Peyer's patch (tissue), 4 donors: ENCODE data around the gene C3orf52.

Experiments used
- POLR2A ChIP-seq, 2 donors: fragments of 450-650 bp; IDR thresholded peaks; one replicate each; pipeline ENCODE4 v1.5.1; 2017; ENCODE audit warnings: antibody characterized with exemption in 2 of 2, mild to moderate bottlenecking in 2 of 2, moderate library complexity in 2 of 2
- TF ChIP-seq, protein P1 (sequence below), 6 experiments: fragments of 450-650 bp in 4 of 6; fragments of 200-600 bp in 2 of 6; sonication (generic) in 1 of 6; IDR thresholded peaks; one replicate each; pipeline ENCODE4 v1.5.1; 2017 to 2019; ENCODE audit warnings: antibody characterized with exemption in 6 of 6, mild to moderate bottlenecking in 3 of 6, moderate library complexity in 1 of 6

DNA sequence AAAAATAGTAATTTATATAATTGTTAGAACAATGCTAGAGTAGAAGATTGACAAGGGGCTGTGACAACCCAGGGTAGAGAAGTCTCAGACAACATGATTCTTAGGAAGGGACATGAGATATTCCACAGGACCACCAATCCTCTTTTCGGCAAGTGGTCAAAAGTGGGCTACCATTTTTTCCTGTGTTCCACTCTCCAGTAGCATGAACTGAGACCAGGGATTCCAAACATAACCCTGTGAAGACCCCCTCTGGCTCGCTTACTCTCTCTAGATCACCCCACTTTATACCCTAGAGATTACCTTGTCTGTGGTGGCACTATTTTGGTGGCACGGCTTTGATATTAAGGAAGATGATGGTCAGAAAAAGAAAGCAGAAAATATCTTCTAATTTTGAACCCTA lies 45.9 kb downstream of the C3orf52 start:
- TF ChIP-seq, protein P1, sequence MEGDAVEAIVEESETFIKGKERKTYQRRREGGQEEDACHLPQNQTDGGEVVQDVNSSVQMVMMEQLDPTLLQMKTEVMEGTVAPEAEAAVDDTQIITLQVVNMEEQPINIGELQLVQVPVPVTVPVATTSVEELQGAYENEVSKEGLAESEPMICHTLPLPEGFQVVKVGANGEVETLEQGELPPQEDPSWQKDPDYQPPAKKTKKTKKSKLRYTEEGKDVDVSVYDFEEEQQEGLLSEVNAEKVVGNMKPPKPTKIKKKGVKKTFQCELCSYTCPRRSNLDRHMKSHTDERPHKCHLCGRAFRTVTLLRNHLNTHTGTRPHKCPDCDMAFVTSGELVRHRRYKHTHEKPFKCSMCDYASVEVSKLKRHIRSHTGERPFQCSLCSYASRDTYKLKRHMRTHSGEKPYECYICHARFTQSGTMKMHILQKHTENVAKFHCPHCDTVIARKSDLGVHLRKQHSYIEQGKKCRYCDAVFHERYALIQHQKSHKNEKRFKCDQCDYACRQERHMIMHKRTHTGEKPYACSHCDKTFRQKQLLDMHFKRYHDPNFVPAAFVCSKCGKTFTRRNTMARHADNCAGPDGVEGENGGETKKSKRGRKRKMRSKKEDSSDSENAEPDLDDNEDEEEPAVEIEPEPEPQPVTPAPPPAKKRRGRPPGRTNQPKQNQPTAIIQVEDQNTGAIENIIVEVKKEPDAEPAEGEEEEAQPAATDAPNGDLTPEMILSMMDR (IDR thresholded peaks at IDR 0.05) = no peak
- TF ChIP-seq POLR2A (IDR thresholded peaks at IDR 0.05) = no peak
